HEK293 (cell line): Measurements from ENCODE around the gene ENDOG.
"Not testable (repeated sequence)": the region's sequence is repeated elsewhere in the genome, so short reads cannot be mapped to it uniquely, and the experiment has no call there.

Source experiments
- CTCF ChIA-PET: fragments of 350-600 bp; formaldehyde crosslinking; extraction: SDS; loops from one replicate; lab custom pipeline; 2021; ENCODE audit warnings: antibody characterized with exemption; lab: Yijun Ruan, JAX
- POLR2A ChIA-PET: fragments of 300-600 bp; formaldehyde crosslinking; extraction: SDS; loops from one replicate; lab custom pipeline; 2020; ENCODE audit warnings: antibody characterized with exemption, inconsistent platforms; lab: Yijun Ruan, JAX
- H3K27ac ChIP-seq: fragments of 200-500 bp; sonication (Bioruptor generic); 2 replicates; pipeline ENCODE4 v1.5.1; 2014; ENCODE audit warnings: low read depth, low read length, control low read depth, inconsistent platforms; ENCODE audit errors: extremely low read depth
- H3K36me3 ChIP-seq, 2 experiments: fragments of 200-500 bp in 1 of 2; sonication (Bioruptor generic) in 1 of 2; 1 replicate in 1 of 2; 2 replicates in 1 of 2; pipeline ENCODE4 v1.5.1; 2014 to 2017; ENCODE audit warnings: inconsistent platforms in 2 of 2, low read length in 2 of 2; ENCODE audit not compliant: control insufficient read depth in 2 of 2, insufficient read depth in 1 of 2
- H3K4me1 ChIP-seq: fragments of 200-500 bp; sonication (Bioruptor generic); 2 replicates; pipeline ENCODE4 v1.5.1; 2014; ENCODE audit warnings: mild to moderate bottlenecking, low read length, inconsistent platforms; ENCODE audit not compliant: control insufficient read depth, insufficient read depth
- H3K4me3 ChIP-seq: 2 replicates; pipeline ENCODE4 v1.5.1; 2011; ENCODE audit warnings: low read depth, mild to moderate bottlenecking, control low read depth, low read length, moderate library complexity
- H3K9me3 ChIP-seq: fragments of 200-500 bp; sonication (Bioruptor generic); 2 replicates; pipeline ENCODE4 v1.5.1; 2014; ENCODE audit warnings: low read depth, low read length, inconsistent platforms; ENCODE audit not compliant: control insufficient read depth, insufficient read depth
- EGR2 ChIP-seq: fragments of 450-650 bp; formaldehyde crosslinking; IDR thresholded peaks from 2 replicates; pipeline ENCODE4 v1.5.1; 2016; ENCODE audit warnings: low read depth, missing biosample characterization, missing genetic modification characterization
- GLIS1 ChIP-seq: fragments of 450-650 bp; formaldehyde crosslinking; IDR thresholded peaks from 2 replicates; pipeline ENCODE4 v1.5.1; 2016; ENCODE audit warnings: missing biosample characterization, missing genetic modification characterization
- KLF10 ChIP-seq: fragments of 450-650 bp; IDR thresholded peaks from 2 replicates; pipeline ENCODE4 v1.5.1; 2018; ENCODE audit warnings: missing biosample characterization, mild to moderate bottlenecking, missing genetic modification characterization
- SETDB1 ChIP-seq: IDR thresholded peaks from one replicate; pipeline ENCODE4 v1.6.1; 2017; ENCODE audit warnings: mild to moderate bottlenecking, low read length, moderate library complexity, mixed read lengths; ENCODE audit not compliant: insufficient read length
- TRIM28 ChIP-seq: IDR thresholded peaks from 2 replicates; pipeline ENCODE4 v1.6.1; 2011; ENCODE audit warnings: low read length, control low read depth, borderline replicate concordance
- WT1 ChIP-seq: fragments of 450-650 bp; formaldehyde crosslinking; IDR thresholded peaks from 2 replicates; pipeline ENCODE4 v1.5.1; 2016; ENCODE audit warnings: missing biosample characterization, missing genetic modification characterization
- ZBTB17 ChIP-seq: fragments of 450-650 bp; formaldehyde crosslinking; IDR thresholded peaks from 2 replicates; pipeline ENCODE4 v1.5.1; 2016; ENCODE audit warnings: missing biosample characterization, missing genetic modification characterization
- ZNF112 ChIP-seq: fragments of 450-650 bp; formaldehyde crosslinking; IDR thresholded peaks from 2 replicates; pipeline ENCODE4 v1.5.0; 2017; ENCODE audit warnings: missing biosample characterization, missing genetic modification characterization
- ZNF133 ChIP-seq: fragments of 450-650 bp; formaldehyde crosslinking; IDR thresholded peaks from 2 replicates; pipeline ENCODE4 v1.5.1; 2016; ENCODE audit warnings: missing biosample characterization, missing genetic modification characterization
- ZNF138 ChIP-seq: fragments of 450-650 bp; formaldehyde crosslinking; IDR thresholded peaks from 2 replicates; pipeline ENCODE4 v1.5.1; 2016; ENCODE audit warnings: missing biosample characterization, missing genetic modification characterization, borderline replicate concordance
- ZNF140 ChIP-seq: fragments of 450-650 bp; formaldehyde crosslinking; IDR thresholded peaks from 2 replicates; pipeline ENCODE4 v1.5.1; 2016; ENCODE audit warnings: missing biosample characterization, missing genetic modification characterization
- ZNF292 ChIP-seq: fragments of 450-650 bp; formaldehyde crosslinking; IDR thresholded peaks from 2 replicates; pipeline ENCODE4 v1.5.1; 2016; ENCODE audit warnings: low read depth, missing biosample characterization, missing genetic modification characterization, borderline replicate concordance
- ZNF324 ChIP-seq: fragments of 450-650 bp; formaldehyde crosslinking; IDR thresholded peaks from 2 replicates; pipeline ENCODE4 v1.5.1; 2016; ENCODE audit warnings: missing biosample characterization, missing genetic modification characterization
- ZNF416 ChIP-seq: fragments of 450-650 bp; formaldehyde crosslinking; IDR thresholded peaks from 2 replicates; pipeline ENCODE4 v1.5.1; 2016; ENCODE audit warnings: missing biosample characterization, missing genetic modification characterization
- ZNF510 ChIP-seq: fragments of 450-650 bp; formaldehyde crosslinking; IDR thresholded peaks from 2 replicates; pipeline ENCODE4 v1.5.1; 2018; ENCODE audit warnings: mild to moderate bottlenecking, missing genetic modification characterization, missing biosample characterization; ENCODE audit not compliant: insufficient replicate concordance
- ZNF558 ChIP-seq: fragments of 450-650 bp; formaldehyde crosslinking; IDR thresholded peaks from 2 replicates; pipeline ENCODE4 v1.5.1; 2016; ENCODE audit warnings: missing biosample characterization, missing genetic modification characterization
- ZNF585B ChIP-seq: fragments of 450-650 bp; formaldehyde crosslinking; IDR thresholded peaks from 2 replicates; pipeline ENCODE4 v1.5.1; 2016; ENCODE audit warnings: missing biosample characterization, missing genetic modification characterization
- ZNF76 ChIP-seq: fragments of 450-650 bp; formaldehyde crosslinking; IDR thresholded peaks from 2 replicates; pipeline ENCODE4; 2016; ENCODE audit warnings: low read depth, missing biosample characterization, missing genetic modification characterization, borderline replicate concordance
- ZNF792 ChIP-seq: fragments of 450-650 bp; formaldehyde crosslinking; IDR thresholded peaks from 2 replicates; pipeline ENCODE4 v1.5.1; 2016; ENCODE audit warnings: missing biosample characterization, missing genetic modification characterization
- ZNF843 ChIP-seq: fragments of 450-650 bp; formaldehyde crosslinking; IDR thresholded peaks from 2 replicates; pipeline ENCODE4 v1.5.1; 2016; ENCODE audit warnings: missing biosample characterization, missing genetic modification characterization
- ZSCAN16 ChIP-seq: fragments of 450-650 bp; formaldehyde crosslinking; IDR thresholded peaks from 2 replicates; pipeline ENCODE4 v1.5.1; 2016; ENCODE audit warnings: missing biosample characterization, missing genetic modification characterization
- ZSCAN23 ChIP-seq: fragments of 450-650 bp; formaldehyde crosslinking; IDR thresholded peaks from 2 replicates; pipeline ENCODE4 v1.5.1; 2016; ENCODE audit warnings: missing biosample characterization, missing genetic modification characterization
- ZSCAN30 ChIP-seq: fragments of 450-650 bp; IDR thresholded peaks from 2 replicates; pipeline ENCODE4 v1.5.1; 2018; ENCODE audit warnings: missing biosample characterization, mild to moderate bottlenecking, missing genetic modification characterization, moderate library complexity
- TF ChIP-seq, protein P1 (sequence below): fragments of 450-650 bp; formaldehyde crosslinking; IDR thresholded peaks from 2 replicates; pipeline ENCODE4 v1.5.1; 2016; ENCODE audit warnings: missing biosample characterization, missing genetic modification characterization
- TF ChIP-seq, protein P2 (sequence below): fragments of 450-650 bp; formaldehyde crosslinking; IDR thresholded peaks from 2 replicates; pipeline ENCODE4 v1.5.1; 2016; ENCODE audit warnings: missing biosample characterization, missing genetic modification characterization

The ENDOG gene

DNA sequence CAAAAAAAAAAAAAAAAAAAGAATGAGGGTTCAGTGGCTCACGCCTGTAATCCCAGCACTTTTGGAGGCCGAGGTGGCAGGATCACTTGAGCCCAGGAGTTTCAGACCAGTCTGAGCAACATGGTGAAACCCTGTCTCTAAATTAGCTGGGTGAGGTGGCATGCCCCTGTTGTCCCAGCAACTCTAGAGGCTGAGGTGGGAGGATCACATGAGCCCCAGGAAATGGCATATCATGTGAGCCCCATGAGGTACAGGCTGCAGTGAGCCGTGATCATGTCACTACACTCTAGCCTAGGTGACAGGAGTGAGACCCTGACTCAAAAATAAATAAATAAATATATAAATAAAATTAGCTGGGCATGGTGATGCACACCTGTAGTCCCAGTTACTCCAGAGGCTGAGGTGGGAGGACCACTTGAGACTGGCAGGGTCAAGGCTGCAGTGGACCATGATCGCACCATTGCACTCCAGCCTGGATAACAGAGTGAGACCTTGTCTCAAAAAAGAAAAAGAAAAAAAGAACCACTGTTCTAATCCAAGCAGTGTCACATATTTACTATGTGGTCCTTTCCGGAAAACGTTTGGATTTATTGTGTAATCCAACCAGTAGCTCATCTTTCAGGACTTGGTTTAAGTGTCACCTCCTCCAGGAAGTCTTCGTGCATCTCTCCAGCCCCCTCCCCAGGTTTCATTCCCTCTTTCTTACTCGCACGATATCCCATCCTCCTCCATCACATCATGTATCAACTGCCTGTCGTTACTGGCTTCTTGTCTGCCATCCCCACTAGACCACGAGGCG lies 23.6 kb downstream of the ENDOG start:
- CTCF ChIA-PET, result interaction anchor here (0.6 to 1.5 kb wide), 4 partner anchors 11 to 86 kb away, joined by 3 to 8 read pairs (median 3); no protein-coding TSS in a partner anchor
- POLR2A ChIA-PET, result interaction anchor here (0.6 kb wide), 1 partner anchor 110 kb away, joined by 3 read pairs; no protein-coding TSS in a partner anchor
- TF ChIP-seq ZSCAN23 (tag by site-specific recombination), result no peak
- TF ChIP-seq, protein P1, sequence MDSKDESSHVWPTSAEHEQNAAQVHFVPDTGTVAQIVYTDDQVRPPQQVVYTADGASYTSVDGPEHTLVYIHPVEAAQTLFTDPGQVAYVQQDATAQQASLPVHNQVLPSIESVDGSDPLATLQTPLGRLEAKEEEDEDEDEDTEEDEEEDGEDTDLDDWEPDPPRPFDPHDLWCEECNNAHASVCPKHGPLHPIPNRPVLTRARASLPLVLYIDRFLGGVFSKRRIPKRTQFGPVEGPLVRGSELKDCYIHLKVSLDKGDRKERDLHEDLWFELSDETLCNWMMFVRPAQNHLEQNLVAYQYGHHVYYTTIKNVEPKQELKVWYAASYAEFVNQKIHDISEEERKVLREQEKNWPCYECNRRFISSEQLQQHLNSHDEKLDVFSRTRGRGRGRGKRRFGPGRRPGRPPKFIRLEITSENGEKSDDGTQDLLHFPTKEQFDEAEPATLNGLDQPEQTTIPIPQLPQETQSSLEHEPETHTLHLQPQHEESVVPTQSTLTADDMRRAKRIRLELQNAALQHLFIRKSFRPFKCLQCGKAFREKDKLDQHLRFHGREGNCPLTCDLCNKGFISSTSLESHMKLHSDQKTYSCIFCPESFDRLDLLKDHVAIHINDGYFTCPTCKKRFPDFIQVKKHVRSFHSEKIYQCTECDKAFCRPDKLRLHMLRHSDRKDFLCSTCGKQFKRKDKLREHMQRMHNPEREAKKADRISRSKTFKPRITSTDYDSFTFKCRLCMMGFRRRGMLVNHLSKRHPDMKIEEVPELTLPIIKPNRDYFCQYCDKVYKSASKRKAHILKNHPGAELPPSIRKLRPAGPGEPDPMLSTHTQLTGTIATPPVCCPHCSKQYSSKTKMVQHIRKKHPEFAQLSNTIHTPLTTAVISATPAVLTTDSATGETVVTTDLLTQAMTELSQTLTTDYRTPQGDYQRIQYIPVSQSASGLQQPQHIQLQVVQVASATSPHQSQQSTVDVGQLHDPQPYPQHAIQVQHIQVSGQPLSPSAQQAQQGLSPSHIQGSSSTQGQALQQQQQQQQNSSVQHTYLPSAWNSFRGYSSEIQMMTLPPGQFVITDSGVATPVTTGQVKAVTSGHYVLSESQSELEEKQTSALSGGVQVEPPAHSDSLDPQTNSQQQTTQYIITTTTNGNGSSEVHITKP (tag by site-specific recombination), result 0 out of 2 replicates have a peak, but pooled peaks have one; percentile 18
- H3K9me3 ChIP-seq, result no peaks in the 10 kb centered on the region
- no peak overlapping the region for H3K27ac ChIP-seq
- H3K4me3 ChIP-seq, result no peak overlapping the region
- H3K4me1 ChIP-seq, result no peaks in the 10 kb centered on the region
- H3K36me3 ChIP-seq, result peaks cover 0 to 13% of the 10 kb centered on the region in 2 experiments; a peak in 2 of 3 replicates

DNA sequence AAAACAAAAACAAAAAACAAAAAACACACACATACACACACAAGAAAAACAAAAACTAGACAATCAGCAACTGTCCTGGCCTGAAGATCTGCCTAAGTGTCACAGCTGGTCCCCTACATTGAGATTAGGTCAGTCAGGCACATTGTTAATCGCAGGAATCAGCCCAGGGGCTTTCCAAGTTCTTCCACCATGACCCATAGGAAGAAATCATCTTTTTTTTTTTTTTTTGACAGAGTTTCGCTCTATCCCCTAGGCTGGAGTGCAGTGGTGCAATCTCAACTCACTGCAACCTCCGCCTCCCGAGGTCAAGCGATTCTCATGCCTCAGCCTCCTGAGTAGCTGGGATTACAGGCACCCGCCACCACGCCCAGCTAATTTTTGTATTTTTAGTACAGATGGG lies 24.9 kb downstream of the ENDOG start:
- H3K9me3 ChIP-seq, H3K4me1 ChIP-seq, H3K27ac ChIP-seq, H3K36me3 ChIP-seq, H3K4me3 ChIP-seq, POLR2A ChIA-PET: not testable (repeated sequence)
- CTCF ChIA-PET, result interaction anchor here (1.5 to 2.7 kb wide), 2 partner anchors 9 to 34 kb away, joined by 8 to 10 read pairs; no protein-coding TSS in a partner anchor

DNA sequence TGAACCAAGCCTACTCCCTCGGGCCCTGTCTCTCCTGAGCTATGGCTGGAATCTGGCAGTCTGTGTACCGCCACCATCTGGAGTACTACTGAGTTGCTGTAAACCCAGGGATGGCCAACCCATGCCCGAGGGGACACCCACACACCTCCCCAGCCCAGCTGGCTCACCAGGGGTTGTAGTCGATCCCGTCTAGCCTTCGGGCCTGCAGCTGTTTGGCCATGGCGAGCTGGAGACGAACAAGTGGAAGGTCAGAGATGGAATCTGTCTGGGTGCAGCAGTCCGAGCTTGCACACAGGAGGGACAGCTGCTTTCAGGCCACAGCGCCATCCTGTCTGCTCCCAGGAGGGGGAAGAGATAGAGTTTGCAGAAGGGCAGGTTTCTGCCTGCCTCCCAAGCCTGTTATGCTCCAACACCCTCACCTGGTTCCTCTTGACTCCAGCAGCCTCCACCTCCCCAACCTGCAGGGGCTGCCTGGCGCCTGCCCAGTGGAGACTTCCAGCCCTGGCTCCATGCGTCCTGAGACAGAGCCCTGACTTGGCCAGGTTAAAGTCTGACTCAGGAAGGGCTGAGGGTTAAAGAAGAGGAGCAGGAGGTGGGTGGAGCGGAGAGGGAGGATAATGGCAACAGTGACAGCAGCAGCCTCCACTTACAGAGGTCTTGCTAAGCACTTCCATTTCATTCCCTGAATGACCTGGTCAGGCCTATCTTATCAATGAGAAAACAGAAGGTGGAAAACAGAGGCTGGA lies 27.1 kb downstream of the ENDOG start:
- Histone ChIP-seq H3K4me3 (no peak overlapping the region), H3K9me3 (no peaks in the 10 kb centered on the region), H3K4me1 (no peaks in the 10 kb centered on the region), H3K27ac (no peak overlapping the region), H3K36me3 (peaks cover 0 to 5% of the 10 kb centered on the region in 2 experiments; a peak in 2 of 3 replicates)
- ChIA-PET POLR2A (interaction anchor here (1.2 to 1.9 kb wide), 2 partner anchors 15 to 27 kb away, joined by 6 to 12 read pairs; partner anchors contain the start of genes ENDOG and SPOUT1), CTCF (interaction anchor here (0.6 to 2.7 kb wide), 8 partner anchors 9 to 153 kb away, joined by 3 to 10 read pairs (median 5); partner anchors contain the start of gene ENDOG)
- TF ChIP-seq ZNF133 (tag by site-specific recombination) (no peak), ZNF416 (tag by site-specific recombination) (no peak), ZNF324 (no peak), TRIM28 (no peak), ZNF585B (tag by site-specific recombination) (no peak), ZSCAN30 (tag by site-specific recombination) (no peak), ZBTB17 (tag by site-specific recombination) (peak; percentile 82), ZNF558 (tag by site-specific recombination) (no peak), ZNF292 (no peak), GLIS1 (tag by site-specific recombination) (0 out of 2 replicates have a peak, but pooled peaks have one; percentile 13), EGR2 (tag by site-specific recombination) (peak; percentile 48), ZNF510 (tag by site-specific recombination) (no peak), ZNF138 (tag by site-specific recombination) (no peak), ZNF112 (tag by site-specific recombination) (no peak), ZNF140 (tag by site-specific recombination) (no peak), WT1 (tag by site-specific recombination) (no peak), KLF10 (tag by site-specific recombination) (no peak), ZNF792 (no peak), ZNF76 (no peak), SETDB1 (no peak), ZNF843 (no peak), ZSCAN16 (tag by site-specific recombination) (no peak)
- TF ChIP-seq, protein P2, sequence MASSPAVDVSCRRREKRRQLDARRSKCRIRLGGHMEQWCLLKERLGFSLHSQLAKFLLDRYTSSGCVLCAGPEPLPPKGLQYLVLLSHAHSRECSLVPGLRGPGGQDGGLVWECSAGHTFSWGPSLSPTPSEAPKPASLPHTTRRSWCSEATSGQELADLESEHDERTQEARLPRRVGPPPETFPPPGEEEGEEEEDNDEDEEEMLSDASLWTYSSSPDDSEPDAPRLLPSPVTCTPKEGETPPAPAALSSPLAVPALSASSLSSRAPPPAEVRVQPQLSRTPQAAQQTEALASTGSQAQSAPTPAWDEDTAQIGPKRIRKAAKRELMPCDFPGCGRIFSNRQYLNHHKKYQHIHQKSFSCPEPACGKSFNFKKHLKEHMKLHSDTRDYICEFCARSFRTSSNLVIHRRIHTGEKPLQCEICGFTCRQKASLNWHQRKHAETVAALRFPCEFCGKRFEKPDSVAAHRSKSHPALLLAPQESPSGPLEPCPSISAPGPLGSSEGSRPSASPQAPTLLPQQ (tag by site-specific recombination), result no peak
